GM19193 (cell line): Measurements from ENCODE around the gene PRDM12.

Source experiments
- POLR2A ChIP-seq: IDR thresholded peaks from 4 replicates; pipeline ENCODE4 v1.6.1; 2011; ENCODE audit not compliant: insufficient read depth, insufficient read length; ENCODE audit errors: extremely low read depth

The PRDM12 gene

DNA sequence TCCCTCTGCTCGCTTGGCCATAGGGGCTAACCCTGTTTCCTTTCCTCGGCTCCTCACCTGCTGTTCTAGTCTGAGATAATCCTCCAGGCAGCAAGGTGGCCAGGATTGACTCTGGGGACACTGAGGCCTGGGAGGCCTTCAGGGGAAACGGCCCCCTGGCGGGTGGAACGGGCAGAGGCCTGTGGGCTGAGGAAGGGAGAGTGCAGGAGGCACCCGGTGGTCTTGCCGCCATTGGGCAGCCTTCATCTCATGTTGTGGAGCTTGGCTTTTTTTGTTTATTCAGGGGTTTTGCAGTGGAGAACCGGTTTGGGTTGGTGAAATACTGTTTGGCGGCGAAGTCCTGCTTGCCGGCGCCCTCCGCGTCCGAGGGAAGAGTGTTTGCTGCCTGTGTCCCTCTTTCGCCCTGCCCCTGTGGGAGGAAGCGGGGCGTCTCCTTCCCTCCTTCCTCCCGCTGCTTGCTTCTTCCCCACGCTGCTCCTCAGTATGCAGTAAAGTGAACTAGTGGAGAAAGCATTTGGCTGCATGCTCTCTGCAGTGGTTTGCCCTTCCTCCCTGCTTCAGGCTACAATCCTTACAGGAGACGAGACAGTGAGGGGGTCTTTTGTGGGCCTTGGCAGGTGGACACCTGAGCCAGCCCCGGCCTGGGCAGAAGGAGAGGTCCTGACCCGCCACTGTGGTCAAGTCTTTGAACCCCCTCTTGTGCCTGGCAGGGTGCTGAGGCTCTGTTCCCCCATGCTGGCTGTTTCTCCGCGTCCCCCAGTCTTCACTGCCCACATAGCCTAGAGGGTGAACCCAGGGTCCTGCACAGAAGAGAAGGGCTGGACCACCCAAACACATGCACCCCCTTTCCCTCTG lies 30.8 kb upstream of the PRDM12 start:
- TF ChIP-seq POLR2A: no peak

DNA sequence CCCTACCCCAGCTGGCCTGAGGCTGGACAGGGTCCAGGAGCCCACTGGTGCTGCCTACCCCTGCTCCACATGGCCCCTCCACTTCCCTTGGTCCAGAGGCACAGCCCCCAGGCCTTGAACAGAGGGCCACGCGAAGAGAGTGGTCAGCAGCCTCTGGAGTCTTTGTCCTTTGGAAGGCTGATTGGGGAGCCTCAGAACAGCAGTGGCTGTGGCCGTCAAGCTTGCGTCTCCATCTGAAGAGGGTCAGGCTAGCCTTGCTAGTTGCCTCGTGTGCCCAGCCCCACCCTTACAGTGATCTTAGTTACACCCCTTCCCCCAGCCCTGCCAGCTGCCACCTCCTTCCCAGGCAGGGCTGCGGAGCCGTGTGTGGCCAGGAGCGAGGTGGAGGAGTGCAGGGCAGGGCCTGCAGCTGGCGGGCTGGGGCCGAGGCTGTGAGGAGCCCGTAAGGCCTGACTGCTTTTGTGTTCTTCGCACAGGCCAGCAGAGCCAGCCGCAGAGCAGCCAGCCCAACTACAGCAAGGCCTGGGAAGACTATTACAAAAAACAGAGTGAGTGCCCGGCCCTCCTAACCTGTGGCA lies 30.1 kb upstream of the PRDM12 start:
- TF ChIP-seq POLR2A: no peak

DNA sequence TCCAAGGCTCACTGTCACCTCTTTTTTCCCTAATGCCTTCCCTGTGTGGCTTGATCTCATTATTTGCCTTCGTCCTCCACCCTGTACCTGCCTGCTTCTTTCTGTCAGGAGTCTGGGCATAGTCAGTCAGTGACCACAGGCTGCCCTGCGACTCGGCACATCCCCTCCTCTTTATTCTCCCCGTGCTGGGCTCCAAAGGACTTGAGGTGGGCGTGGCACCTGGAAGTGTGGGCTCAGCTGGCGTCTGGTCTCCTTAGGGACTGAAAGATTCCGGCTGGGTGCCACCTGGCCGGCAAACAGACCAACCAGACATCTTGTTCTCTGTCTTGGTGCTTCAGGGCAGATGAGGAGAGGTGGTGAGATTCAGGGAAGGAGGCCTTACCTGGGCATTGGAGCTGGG lies 29.6 kb upstream of the PRDM12 start:
- no peak for TF ChIP-seq POLR2A

DNA sequence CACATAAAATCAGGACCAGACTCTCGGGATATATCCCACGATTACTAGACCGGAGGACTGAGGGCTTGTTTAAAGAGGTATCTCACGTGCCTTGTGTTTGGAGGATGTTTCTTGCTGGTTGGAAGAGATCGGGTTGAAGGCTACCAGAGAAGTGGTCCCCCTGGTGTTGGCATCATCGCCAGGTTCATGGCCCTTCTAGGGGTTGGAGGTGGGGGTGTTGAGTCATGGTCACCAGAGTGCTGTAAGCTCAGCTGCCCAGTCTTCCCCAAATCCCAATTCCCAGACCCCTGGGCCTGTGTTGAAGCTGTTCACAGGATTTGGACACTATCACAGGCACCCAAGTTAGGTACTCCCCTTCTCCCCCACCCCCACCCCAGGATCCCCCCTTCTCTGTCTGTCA lies 29.1 kb upstream of the PRDM12 start:
- TF ChIP-seq POLR2A: no peak

DNA sequence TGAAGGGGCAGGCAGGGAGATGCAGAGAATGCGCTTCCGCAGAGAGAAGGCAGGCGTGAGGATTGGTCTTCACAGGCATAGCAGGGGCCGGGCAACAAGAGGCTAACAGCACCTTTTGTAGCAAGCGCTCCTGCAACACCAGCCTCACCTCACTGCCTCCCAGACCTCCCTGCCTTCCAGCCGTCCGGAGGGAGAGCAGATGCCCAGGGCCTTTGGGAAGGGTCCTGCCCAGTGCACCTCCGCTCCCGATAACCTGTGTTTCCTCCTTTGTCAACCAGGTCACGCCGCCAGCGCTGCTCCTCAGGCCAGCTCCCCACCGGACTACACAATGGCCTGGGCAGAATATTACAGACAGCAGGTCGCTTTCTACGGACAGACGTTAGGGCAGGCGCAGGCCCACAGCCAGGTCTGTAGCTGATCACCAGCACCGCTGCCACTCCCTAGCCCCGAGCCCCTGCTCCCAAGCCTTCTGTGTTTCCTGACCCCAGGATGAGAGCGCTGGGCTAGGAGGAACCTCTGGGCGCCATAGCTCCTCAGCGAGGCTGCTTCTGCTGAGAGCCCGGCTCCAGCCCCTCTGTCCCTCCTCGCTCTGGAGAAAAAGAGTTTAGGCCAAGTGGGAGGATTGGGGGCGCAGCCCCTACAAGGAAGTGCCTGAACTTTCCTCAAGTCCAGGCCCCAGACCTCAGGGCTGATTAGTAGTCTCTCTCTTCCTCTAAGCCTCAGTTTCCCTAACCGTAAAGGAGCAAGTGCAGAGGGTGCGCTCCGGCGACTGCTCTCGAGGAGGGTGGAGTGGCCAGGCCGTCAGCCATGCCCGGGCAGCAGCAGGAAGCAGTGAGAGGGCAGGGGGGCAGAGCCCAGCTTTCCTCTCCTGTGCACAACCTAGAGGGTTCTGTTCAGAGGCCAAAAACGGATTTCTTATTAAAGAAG lies 28.4 kb upstream of the PRDM12 start:
- TF ChIP-seq POLR2A: no peak

DNA sequence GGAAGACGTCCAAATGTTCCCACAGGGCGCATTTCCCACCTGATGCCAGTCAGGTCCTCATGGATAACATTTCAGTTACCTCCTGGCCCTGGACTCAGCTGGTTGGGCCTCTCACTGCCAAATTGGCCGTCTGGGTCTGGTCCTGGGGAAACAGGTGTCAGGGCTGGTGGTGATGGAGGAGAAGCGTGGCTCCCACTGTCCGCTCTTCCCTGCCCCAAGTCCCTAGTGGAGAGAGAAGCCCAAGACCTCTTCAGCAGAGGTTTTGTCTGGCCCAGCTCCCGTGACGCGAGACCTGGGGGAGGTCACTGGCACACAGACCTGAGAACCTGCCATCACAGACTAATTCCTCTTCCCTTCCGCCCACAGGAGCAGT lies 27.8 kb upstream of the PRDM12 start:
- no peak for TF ChIP-seq POLR2A

DNA sequence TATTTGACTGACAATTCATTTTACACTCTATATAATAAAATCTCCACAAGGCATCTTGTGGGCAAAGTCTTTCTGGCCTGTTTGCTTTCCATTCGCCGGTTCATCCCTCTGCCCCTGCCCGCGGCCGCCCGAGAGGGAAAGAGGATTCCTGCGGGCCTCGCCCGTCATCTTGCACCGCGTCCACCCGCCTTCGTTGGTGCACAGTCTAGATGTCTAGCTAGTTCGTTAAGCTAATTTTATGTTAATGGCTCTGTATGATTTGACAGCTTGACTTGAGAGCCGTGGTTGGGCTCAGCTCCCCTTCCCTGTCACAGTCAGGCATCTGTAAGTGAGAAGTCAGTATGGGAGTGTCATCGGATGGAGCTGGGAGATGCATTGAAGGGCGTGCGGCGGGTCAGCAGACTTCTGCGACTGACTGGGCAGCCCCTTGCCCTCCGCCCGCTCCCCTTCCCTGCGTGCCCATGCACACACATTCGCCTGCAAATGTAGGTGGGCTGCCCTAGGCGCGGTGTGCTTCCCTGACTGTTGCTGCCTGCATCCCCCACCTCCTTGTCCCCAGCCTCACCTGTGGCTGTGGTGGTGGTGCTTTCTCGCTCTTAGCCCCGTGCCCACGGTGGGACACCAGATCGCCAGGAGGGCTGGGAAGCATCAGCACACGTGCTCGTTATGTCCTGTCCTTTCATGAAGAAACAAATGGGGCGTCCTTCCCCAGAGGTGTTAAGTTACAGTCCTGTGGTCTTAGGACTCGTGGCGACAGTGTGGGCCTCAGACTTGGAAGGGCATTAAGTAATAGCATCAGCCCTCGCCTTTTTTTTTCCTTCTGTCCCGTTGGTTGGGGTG lies 25.9 kb upstream of the PRDM12 start:
- no peak for TF ChIP-seq POLR2A

DNA sequence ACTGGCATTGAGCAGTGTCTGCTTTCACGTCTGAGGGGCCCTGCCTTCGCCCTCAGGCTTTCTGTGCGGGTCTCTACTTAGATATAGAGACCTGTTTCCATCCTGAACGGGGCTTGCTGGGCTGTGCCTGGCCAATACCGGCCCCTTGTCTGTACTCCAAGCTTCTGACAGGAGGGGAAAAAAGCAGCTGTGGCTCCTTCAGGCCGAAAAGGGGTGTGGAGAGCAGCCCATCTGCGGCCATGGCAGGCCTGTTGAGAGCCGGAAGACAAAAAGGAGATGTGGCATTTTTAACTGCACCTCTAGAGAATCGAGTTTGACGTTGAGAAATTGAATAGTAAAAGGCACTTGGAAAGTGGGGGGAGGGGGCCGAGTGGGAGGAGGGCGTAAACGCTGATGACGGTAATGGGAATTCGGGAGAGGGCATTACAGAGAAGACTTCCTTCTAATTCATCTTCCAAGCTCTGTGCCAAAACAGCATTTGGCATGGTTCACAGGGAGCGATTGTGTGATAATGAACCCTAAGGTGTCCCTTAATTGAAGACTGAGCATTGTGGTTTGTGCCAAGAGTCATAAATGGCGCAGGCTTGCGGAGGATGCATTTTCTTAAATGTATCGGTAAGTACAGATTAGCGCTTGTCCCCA lies 25.1 kb upstream of the PRDM12 start:
- TF ChIP-seq POLR2A: no peak

DNA sequence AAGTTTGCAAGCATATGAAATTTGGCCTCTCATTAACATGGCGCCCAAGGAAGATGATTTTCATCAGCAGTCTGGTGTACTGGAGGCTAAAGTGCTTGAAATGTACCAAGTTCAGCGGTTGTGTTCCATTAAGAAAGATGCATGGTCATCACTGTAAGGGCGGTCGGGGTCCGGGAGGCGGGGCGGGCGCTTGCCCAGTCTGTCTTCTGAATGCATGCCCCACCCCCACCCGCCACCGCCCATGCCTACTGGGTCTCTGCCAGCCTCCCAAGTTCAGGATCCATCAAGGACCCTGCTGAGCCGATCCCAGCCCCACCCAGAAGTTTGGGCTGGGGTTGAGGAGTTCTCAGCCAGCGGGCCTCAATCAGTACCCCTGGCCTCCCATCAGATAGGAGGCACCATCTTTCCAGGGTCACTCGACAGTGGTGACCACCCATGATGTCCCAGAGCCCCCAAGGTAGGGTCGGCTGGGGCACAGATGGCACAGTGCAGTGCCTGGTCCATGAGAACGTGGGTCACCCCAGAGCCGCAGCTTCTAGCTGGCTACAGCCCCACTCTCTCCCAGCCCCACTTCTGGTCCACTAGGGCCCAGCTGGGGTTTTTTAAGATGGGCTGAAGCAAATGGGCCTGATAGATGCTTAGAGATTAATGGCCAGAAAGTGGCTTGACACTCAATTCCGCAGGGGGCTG lies 24.4 kb upstream of the PRDM12 start:
- TF ChIP-seq POLR2A: no peak

DNA sequence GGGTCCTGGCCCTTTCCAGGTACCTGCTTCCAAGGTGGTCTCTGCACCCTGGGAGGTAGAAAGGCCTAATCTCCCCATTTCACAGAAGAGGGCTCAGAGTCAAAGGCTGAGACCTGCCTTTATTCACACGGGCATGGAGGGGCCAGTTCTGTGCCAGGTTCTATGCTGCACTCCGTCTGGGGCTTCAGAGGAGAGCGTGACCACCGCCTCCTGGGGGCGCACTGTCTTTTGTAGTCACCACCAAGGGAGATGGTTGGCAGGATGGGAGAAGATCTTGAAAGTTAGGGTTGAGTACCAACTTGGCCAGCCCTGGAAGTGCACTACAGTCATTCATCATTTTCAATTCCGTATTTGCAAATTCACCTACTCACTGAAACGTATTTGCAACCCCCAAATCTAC lies 23.7 kb upstream of the PRDM12 start:
- no peak for TF ChIP-seq POLR2A

DNA sequence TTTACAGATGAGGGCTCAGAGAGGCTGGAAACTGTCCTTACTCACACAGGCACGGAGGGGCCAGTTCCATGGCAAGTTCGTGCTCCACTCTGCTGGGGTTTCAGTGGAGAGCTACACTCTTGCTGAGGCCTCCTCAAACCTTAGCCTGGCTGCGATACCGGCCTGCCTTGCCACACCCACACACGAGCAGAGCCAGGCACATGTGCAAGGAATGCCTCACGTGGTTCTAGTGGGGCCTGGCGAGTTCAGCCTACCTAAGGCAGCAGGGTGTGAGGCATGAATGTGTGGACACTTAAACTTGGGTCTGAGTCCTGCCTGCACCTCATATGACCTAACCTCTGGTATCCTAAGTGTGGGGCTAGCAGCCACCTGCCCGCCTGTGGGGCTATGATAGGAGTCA lies 21.5 kb upstream of the PRDM12 start:
- TF ChIP-seq POLR2A: no peak

DNA sequence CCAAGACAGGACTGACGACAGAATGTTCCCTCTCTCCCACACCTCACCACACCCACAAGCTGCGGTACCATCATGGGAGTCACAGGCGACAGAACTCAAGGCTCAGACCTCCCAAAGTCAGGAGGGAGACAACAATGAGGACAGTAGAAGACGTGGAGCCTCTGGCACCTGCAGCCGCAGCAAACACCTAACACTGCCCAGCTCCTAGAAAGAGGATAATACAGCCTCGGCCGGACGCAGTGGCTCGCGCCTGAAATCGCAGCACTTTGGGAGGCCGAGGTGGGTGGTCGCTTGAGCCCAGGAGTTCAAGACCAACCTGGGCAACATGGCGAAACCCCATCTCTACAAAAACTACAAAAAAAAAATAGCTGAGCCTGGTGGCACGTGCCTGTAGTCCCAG lies 13.2 kb upstream of the PRDM12 start:
- TF ChIP-seq POLR2A: no peak

DNA sequence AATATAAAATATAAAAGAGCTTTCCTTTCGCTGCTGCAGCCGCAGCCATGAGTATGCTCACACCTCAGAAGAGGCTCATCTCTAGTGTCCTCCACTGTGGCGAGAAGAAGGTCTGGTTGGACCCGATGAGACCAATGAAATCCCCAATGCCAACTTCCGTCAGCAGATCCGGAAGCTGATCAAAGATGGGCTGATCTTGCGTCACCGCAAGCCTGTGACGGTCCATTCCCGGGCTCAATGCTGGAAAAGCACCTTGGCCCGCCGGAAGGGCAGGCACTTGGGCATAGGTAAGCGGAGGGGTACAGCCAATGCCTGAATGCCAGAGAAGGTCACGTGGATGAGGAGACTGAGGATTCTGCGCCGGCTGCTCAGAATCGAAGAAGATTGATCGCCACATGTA lies 12.6 kb upstream of the PRDM12 start:
- TF ChIP-seq POLR2A: no peak

DNA sequence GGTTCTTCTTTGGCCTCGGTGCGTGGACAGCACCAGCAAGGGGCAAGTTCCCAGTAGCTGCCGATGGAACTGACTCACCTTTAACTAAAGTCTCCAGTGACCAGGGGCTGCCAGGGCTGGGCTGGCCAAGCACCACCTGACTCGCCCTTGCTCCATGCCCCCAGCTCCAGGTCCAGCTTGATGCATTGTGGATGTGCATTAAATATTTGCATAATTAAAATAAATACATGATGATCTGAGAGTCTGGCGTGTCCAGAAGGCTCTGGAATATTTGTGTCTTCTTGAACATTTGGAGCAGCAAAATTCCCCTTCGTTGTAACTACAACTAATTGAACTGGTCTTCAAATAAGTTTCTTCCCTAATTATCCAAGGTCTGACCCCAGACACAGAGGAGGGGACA lies 9.5 kb upstream of the PRDM12 start:
- no peak for TF ChIP-seq POLR2A
